Adrenal gland (tissue), 5 donors: ENCODE measurements around the gene SUSD1.

Experiments
- CTCF ChIP-seq, 6 experiments: fragments of 450-650 bp in 4 of 6; fragments of 200-600 bp in 2 of 6; sonication (generic) in 1 of 6; IDR thresholded peaks; 1 replicate in 5 of 6; 2 replicates in 1 of 6; pipeline versions ENCODE4 v1.5.1 to v1.8.0; 2016 to 2021; ENCODE audit warnings: antibody characterized with exemption in 6 of 6, mild to moderate bottlenecking in 2 of 6, moderate library complexity in 1 of 6
- POLR2A ChIP-seq, 2 donors: fragments of 450-650 bp; IDR thresholded peaks; one replicate each; pipeline ENCODE4 v1.6.1; 2017; ENCODE audit warnings: antibody characterized with exemption in 2 of 2, mild to moderate bottlenecking in 2 of 2, moderate library complexity in 1 of 2
- donor health status: DM: no; HTN: no; CAD: no.

DNA sequence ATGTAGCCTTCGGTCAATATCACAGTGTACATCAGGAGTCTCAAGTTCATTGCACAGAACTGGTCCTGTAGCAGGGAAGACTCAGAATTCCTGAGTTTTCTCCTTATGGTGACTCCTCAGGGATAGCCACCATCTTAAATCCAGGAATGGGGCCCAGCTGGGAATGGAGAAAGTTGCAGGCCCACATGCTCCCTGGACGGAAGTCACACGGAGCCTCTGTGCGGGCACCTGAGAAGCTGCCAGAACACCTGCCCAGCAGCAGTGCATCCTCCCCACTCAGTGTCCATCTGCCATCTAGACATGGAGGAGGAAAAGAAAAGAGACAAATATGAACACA is 133.9 kb downstream of the SUSD1 start:
- TF ChIP-seq CTCF (IDR thresholded peaks at IDR 0.05): no peak
- no peak for TF ChIP-seq POLR2A (IDR thresholded peaks at IDR 0.05)
